GM10266 (cell line): Measurements from ENCODE around the gene AVPR2.

ENCODE experiments used
- DNase-seq: peaks from one replicate; pipeline ENCODE4 v3.0.0; 2012; ENCODE audit errors: extremely low spot score
- TF ChIP-seq, protein P1 (sequence below): IDR thresholded peaks from 2 replicates; pipeline ENCODE4 v1.5.1; 2012; ENCODE audit warnings: mild to moderate bottlenecking, low read depth; ENCODE audit not compliant: control insufficient read depth, insufficient read depth; ENCODE audit errors: missing control alignments

Gene AVPR2

DNA sequence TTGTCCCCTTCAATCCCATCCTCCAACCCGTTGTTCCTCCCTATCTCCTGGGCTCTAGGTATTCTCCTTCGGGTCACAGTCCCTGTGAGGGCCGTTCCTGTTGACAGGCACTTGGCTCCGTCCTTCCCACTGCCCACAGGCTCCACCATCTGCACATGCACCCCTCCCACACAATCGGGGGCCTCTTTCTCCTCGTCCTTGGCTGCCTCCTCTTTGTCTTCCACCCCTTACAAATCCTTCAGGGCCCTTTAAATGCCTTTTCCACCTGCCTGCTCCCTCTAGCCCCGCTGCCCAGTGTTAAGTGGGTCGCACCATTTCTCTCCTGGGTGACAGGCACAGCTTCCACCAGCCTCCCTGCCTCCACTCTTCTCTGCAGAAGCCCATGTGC, 2.7 kb upstream of the AVPR2 start:
- TF ChIP-seq, protein P1, sequence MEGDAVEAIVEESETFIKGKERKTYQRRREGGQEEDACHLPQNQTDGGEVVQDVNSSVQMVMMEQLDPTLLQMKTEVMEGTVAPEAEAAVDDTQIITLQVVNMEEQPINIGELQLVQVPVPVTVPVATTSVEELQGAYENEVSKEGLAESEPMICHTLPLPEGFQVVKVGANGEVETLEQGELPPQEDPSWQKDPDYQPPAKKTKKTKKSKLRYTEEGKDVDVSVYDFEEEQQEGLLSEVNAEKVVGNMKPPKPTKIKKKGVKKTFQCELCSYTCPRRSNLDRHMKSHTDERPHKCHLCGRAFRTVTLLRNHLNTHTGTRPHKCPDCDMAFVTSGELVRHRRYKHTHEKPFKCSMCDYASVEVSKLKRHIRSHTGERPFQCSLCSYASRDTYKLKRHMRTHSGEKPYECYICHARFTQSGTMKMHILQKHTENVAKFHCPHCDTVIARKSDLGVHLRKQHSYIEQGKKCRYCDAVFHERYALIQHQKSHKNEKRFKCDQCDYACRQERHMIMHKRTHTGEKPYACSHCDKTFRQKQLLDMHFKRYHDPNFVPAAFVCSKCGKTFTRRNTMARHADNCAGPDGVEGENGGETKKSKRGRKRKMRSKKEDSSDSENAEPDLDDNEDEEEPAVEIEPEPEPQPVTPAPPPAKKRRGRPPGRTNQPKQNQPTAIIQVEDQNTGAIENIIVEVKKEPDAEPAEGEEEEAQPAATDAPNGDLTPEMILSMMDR = no peak
- no peak for DNase-seq

DNA sequence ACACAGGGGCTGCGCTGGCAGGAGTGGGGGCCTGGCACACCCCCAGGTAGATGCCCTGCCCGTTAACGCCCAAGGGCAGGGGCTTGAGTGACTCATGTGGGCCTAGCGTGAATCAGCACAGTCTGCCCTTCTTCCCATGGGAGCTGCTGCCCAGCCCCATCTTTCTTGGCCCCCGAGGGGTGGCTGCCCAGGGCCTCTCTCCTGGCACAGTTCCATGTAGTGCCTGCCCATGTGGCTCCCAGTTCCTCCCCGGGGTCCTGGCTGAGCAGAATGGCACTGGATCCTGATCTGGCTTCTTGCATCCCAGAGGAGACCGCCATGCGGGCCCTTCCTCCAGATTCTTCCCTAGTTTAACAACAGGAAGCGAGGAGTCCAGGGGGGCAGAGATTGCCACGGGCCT, 2.1 kb upstream of the AVPR2 start:
- TF ChIP-seq, protein P1 = no peak
- DNase-seq = no peak

DNA sequence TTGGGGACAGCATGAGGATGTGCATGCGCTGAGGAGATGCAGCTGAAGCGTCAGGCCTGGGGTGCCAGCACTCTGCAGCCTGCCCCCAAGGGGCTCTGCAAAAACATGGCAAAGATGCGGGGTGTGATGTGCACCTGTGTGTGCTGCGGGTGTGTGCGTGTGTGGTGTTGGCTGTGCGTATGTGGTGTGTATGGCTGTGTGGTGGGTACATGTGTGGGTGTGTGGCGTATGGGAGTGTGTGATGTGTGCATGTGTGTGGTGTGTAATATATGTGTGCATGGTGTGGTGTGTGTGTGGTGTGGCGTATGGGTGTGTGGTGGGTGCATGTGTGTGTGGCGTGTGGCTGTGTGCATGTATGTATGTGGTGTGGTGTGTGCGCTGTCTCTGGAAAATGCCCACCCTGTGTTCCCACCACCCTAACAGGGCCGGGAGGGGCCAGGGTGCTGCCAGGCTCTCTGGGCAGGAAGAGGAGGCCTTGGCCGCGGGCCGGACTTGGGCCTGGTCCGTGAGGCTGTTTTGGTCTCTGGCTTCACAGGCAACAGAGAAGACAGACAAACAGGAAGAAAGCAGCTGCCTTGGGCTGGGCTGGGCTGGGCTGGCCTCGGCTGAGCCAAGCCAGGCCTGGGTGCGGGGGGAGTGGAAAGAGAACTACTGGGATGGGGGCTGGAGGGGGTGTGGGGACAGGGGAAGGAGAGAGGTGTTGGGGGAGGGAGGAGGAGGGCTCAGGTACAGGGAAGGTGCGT, 1.1 kb upstream of the AVPR2 start:
- TF ChIP-seq, protein P1 = no peak
- DNase-seq = no peak

DNA sequence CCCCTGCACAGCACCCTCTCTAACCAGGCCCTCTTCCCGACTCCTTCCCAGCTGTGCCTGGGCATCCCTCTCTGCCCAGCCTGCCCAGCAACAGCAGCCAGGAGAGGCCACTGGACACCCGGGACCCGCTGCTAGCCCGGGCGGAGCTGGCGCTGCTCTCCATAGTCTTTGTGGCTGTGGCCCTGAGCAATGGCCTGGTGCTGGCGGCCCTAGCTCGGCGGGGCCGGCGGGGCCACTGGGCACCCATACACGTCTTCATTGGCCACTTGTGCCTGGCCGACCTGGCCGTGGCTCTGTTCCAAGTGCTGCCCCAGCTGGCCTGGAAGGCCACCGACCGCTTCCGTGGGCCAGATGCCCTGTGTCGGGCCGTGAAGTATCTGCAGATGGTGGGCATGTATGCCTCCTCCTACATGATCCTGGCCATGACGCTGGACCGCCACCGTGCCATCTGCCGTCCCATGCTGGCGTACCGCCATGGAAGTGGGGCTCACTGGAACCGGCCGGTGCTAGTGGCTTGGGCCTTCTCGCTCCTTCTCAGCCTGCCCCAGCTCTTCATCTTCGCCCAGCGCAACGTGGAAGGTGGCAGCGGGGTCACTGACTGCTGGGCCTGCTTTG, 1.1 kb downstream of the AVPR2 start:
- DNase-seq = no peak
- TF ChIP-seq, protein P1 = no peak

DNA sequence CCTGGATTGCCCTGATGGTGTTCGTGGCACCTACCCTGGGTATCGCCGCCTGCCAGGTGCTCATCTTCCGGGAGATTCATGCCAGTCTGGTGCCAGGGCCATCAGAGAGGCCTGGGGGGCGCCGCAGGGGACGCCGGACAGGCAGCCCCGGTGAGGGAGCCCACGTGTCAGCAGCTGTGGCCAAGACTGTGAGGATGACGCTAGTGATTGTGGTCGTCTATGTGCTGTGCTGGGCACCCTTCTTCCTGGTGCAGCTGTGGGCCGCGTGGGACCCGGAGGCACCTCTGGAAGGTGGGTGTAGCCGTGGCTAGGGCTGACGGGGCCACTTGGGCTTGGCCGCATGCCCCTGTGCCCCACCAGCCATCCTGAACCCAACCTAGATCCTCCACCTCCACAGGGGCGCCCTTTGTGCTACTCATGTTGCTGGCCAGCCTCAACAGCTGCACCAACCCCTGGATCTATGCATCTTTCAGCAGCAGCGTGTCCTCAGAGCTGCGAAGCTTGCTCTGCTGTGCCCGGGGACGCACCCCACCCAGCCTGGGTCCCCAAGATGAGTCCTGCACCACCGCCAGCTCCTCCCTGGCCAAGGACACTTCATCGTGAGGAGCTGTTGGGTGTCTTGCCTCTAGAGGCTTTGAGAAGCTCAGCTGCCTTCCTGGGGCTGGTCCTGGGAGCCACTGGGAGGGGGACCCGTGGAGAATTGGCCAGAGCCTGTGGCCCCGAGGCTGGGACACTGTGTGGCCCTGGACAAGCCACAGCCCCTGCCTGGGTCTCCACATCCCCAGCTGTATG, 1.8 kb downstream of the AVPR2 start:
- TF ChIP-seq, protein P1 = no peak
- DNase-seq = no peak

DNA sequence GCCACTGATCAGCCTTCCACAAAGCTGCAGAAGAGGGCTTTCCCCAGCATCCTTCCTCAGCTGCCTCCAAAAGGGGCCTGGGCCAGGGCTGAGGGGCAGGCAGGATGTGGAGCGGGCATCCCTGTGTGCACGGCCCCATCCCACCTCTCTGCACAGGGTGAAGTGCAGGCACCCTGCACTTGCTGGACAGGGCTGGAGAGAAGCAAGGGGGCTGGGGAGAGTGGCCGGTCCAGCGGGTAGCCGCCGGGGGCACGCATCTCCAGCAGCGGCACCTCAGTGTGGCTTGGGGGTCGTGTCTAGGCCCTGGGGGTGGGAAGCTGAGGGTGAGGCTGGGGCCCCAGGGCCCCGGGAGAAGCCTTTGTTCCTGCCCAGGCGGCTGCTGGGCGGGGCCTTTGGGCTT, 3.0 kb downstream of the AVPR2 start:
- TF ChIP-seq, protein P1 = no peak
- no peak for DNase-seq
